ENCODE data around the gene CAMSAP1. TPM values are rescaled to one million over a fixed set of nuclear protein-coding genes. Genes with fewer than 3 reads are reported as not detected.
"Not testable (repeated sequence)": the region's sequence is repeated elsewhere in the genome, so short reads cannot be mapped to it uniquely, and the experiment has no call there.

Gene CAMSAP1
- total RNA-seq, 1 donor from 2014 or later = 35.5 TPM

- peaks cover 16% of the 10 kb centered on the region for H3K4me1 Mint-ChIP-seq (ENCODE audit: low read depth)
- H3K27ac Mint-ChIP-seq (ENCODE audit: unreplicated experiment) = peak overlapping the region; percentile 88
- TF ChIP-seq CTCF (IDR thresholded peaks at IDR 0.05) = no peak
- H3K27me3 Mint-ChIP-seq (ENCODE audit: low read depth) = no peaks in the 10 kb centered on the region
- peak; percentile 60 for DNase-seq (ENCODE audit: low spot score)
- no peaks in the 10 kb centered on the region for H3K9me3 Mint-ChIP-seq (ENCODE audit: low read depth)
- peaks cover 13% of the 10 kb centered on the region for H3K36me3 Mint-ChIP-seq (ENCODE audit: low read depth)
- H3K4me3 Mint-ChIP-seq (ENCODE audit: unreplicated experiment) = no peak overlapping the region
Measured at GRCh38 chr9:135951889-135952663, 44.7 kb upstream of the CAMSAP1 start.

- H3K4me3 Mint-ChIP-seq (ENCODE audit: unreplicated experiment); DNase-seq (ENCODE audit: low spot score); H3K9me3 Mint-ChIP-seq (ENCODE audit: low read depth); H3K27me3 Mint-ChIP-seq (ENCODE audit: low read depth): not testable (repeated sequence)
- Mint-ChIP-seq H3K27ac (ENCODE audit: unreplicated experiment) (peak overlapping the region; percentile 88), H3K36me3 (ENCODE audit: low read depth) (peaks cover 13% of the 10 kb centered on the region), H3K4me1 (ENCODE audit: low read depth) (peaks cover 16% of the 10 kb centered on the region)
Measured at GRCh38 chr9:135951310-135951709, 44.0 kb upstream of the CAMSAP1 start.

- not testable (repeated sequence) for H3K27me3 Mint-ChIP-seq (ENCODE audit: low read depth); H3K9me3 Mint-ChIP-seq (ENCODE audit: low read depth); H3K27ac Mint-ChIP-seq (ENCODE audit: unreplicated experiment); H3K4me3 Mint-ChIP-seq (ENCODE audit: unreplicated experiment); DNase-seq (ENCODE audit: low spot score)
- Mint-ChIP-seq H3K4me1 (ENCODE audit: low read depth) (peaks cover 16% of the 10 kb centered on the region), H3K36me3 (ENCODE audit: low read depth) (peaks cover 16% of the 10 kb centered on the region)
Measured at GRCh38 chr9:135950841-135951240, 43.5 kb upstream of the CAMSAP1 start.

- Mint-ChIP-seq H3K9me3 (ENCODE audit: low read depth) (no peaks in the 10 kb centered on the region), H3K27ac (ENCODE audit: unreplicated experiment) (no peak overlapping the region), H3K4me1 (ENCODE audit: low read depth) (peaks cover 16% of the 10 kb centered on the region), H3K36me3 (ENCODE audit: low read depth) (peaks cover 23% of the 10 kb centered on the region), H3K27me3 (ENCODE audit: low read depth) (no peaks in the 10 kb centered on the region), H3K4me3 (ENCODE audit: unreplicated experiment) (no peak overlapping the region)
- no peak for DNase-seq (ENCODE audit: low spot score)
- TF ChIP-seq CTCF (IDR thresholded peaks at IDR 0.05) = no peak
Measured at GRCh38 chr9:135950135-135950682, 42.9 kb upstream of the CAMSAP1 start.

GRCh38 chr9:135949501-135950134 is 42.3 kb upstream of the CAMSAP1 start:
- no peak for TF ChIP-seq CTCF (IDR thresholded peaks at IDR 0.05)

GRCh38 chr9:135948968-135949367 is 41.6 kb upstream of the CAMSAP1 start:
- DNase-seq (ENCODE audit: low spot score) = no peak
- TF ChIP-seq CTCF (IDR thresholded peaks at IDR 0.05) = no peak
- Mint-ChIP-seq H3K27me3 (ENCODE audit: low read depth) (no peaks in the 10 kb centered on the region), H3K9me3 (ENCODE audit: low read depth) (no peaks in the 10 kb centered on the region), H3K4me1 (ENCODE audit: low read depth) (peaks cover 16% of the 10 kb centered on the region), H3K4me3 (ENCODE audit: unreplicated experiment) (no peak overlapping the region), H3K27ac (ENCODE audit: unreplicated experiment) (no peak overlapping the region), H3K36me3 (ENCODE audit: low read depth) (peaks cover 30% of the 10 kb centered on the region)

More at GRCh38 chr9:135949501-135950134, 42.3 kb upstream of the CAMSAP1 start:
- Mint-ChIP-seq H3K4me1 (ENCODE audit: low read depth) (peaks cover 16% of the 10 kb centered on the region), H3K27me3 (ENCODE audit: low read depth) (no peaks in the 10 kb centered on the region), H3K4me3 (ENCODE audit: unreplicated experiment) (no peak overlapping the region), H3K27ac (ENCODE audit: unreplicated experiment) (no peak overlapping the region), H3K9me3 (ENCODE audit: low read depth) (no peaks in the 10 kb centered on the region), H3K36me3 (ENCODE audit: low read depth) (peaks cover 28% of the 10 kb centered on the region)
- no peak for DNase-seq (ENCODE audit: low spot score)
